A673 (cell line): ENCODE results near the gene ZNF594.

ENCODE experiments used
- CTCF ChIP-seq: fragments of 300-800, 200-600 bp; sonication (generic); conservative IDR thresholded peaks from 2 replicates; pipeline ENCODE4 v1.5.1; 2017; ENCODE audit warnings: low read depth, mild to moderate bottlenecking, antibody characterized with exemption, low read length, moderate library complexity, mixed read lengths
- EZH2 ChIP-seq: fragments of 200-600 bp; sonication (generic); IDR thresholded peaks from 2 replicates; pipeline ENCODE4 v1.6.1; 2017; ENCODE audit warnings: borderline replicate concordance, low read depth, mild to moderate bottlenecking, mixed read lengths, antibody characterized with exemption, low read length; ENCODE audit not compliant: poor library complexity, severe bottlenecking

GRCh38 chr17:5133311-5133710 is 58.4 kb downstream of the ZNF594 start:
- TF ChIP-seq EZH2: no peak
- TF ChIP-seq CTCF: no peak
